Measurements from ENCODE around the gene CSF2. TPM values are rescaled to one million over a fixed set of nuclear protein-coding genes. Genes with fewer than 3 reads are reported as not detected.

Gene CSF2
- total RNA-seq (ENCODE audit: unreplicated experiment) = not detected
- long read RNA-seq = 0 reads

DNA sequence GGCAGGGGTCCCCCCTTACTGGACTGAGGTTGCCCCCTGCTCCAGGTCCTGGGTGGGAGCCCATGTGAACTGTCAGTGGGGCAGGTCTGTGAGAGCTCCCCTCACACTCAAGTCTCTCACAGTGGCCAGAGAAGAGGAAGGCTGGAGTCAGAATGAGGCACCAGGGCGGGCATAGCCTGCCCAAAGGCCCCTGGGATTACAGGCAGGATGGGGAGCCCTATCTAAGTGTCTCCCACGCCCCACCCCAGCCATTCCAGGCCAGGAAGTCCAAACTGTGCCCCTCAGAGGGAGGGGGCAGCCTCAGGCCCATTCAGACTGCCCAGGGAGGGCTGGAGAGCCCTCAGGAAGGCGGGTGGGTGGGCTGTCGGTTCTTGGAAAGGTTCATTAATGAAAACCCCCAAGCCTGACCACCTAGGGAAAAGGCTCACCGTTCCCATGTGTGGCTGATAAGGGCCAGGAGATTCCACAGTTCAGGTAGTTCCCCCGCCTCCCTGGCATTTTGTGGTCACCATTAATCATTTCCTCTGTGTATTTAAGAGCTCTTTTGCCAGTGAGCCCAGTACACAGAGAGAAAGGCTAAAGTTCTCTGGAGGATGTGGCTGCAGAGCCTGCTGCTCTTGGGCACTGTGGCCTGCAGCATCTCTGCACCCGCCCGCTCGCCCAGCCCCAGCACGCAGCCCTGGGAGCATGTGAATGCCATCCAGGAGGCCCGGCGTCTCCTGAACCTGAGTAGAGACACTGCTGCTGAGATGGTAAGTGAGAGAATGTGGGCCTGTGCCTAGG, at the start of gene CSF2:
CSF2 (plus strand) TSS at position 559 of the 783 bp plus-strand sequence; CDS start at position 594, 35 bp downstream.
- DNase-seq = no peak
- Mint-ChIP-seq H3K27ac (ENCODE audit: unreplicated experiment) (no peak within 1 kb of the TSS), H3K4me3 (ENCODE audit: unreplicated experiment) (no peak within 1 kb of the TSS), H3K27me3 (ENCODE audit: unreplicated experiment) (no peaks in the 10 kb centered on the region), H3K36me3 (ENCODE audit: unreplicated experiment) (no peaks in the 10 kb centered on the region), H3K4me1 (ENCODE audit: low read depth, unreplicated experiment) (no peaks in the 10 kb centered on the region), H3K9me3 (ENCODE audit: unreplicated experiment) (peaks cover 3% of the 10 kb centered on the region)
- TF ChIP-seq, protein P1, sequence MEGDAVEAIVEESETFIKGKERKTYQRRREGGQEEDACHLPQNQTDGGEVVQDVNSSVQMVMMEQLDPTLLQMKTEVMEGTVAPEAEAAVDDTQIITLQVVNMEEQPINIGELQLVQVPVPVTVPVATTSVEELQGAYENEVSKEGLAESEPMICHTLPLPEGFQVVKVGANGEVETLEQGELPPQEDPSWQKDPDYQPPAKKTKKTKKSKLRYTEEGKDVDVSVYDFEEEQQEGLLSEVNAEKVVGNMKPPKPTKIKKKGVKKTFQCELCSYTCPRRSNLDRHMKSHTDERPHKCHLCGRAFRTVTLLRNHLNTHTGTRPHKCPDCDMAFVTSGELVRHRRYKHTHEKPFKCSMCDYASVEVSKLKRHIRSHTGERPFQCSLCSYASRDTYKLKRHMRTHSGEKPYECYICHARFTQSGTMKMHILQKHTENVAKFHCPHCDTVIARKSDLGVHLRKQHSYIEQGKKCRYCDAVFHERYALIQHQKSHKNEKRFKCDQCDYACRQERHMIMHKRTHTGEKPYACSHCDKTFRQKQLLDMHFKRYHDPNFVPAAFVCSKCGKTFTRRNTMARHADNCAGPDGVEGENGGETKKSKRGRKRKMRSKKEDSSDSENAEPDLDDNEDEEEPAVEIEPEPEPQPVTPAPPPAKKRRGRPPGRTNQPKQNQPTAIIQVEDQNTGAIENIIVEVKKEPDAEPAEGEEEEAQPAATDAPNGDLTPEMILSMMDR (IDR thresholded peaks at IDR 0.05; ENCODE audit: partially characterized antibody, unreplicated experiment) = no peak

DNA sequence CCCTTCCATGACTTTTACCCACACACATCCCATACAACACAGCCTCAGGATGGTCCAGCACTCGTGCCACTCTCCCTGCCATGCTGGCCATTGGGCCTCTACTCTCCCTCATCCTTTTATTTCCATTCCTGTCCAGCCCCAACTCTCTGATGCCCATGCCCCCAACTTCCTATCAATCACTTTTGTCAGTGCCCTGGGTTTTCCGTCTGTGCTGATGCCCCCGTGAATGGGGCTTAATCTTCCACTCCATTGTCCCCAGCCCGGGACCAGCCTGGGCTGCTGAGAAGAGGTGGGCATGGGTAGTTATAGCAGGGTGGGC, 49.5 kb upstream of the CSF2 start:
- Mint-ChIP-seq H3K27me3 (ENCODE audit: unreplicated experiment) (peaks cover 2% of the 10 kb centered on the region), H3K27ac (ENCODE audit: unreplicated experiment) (no peak overlapping the region), H3K36me3 (ENCODE audit: unreplicated experiment) (peaks cover 5% of the 10 kb centered on the region), H3K4me3 (ENCODE audit: unreplicated experiment) (no peak overlapping the region), H3K9me3 (ENCODE audit: unreplicated experiment) (peaks cover 2% of the 10 kb centered on the region), H3K4me1 (ENCODE audit: low read depth, unreplicated experiment) (no peaks in the 10 kb centered on the region)
- DNase-seq = no peak
- TF ChIP-seq, protein P1 (IDR thresholded peaks at IDR 0.05; ENCODE audit: partially characterized antibody, unreplicated experiment) = no peak

DNA sequence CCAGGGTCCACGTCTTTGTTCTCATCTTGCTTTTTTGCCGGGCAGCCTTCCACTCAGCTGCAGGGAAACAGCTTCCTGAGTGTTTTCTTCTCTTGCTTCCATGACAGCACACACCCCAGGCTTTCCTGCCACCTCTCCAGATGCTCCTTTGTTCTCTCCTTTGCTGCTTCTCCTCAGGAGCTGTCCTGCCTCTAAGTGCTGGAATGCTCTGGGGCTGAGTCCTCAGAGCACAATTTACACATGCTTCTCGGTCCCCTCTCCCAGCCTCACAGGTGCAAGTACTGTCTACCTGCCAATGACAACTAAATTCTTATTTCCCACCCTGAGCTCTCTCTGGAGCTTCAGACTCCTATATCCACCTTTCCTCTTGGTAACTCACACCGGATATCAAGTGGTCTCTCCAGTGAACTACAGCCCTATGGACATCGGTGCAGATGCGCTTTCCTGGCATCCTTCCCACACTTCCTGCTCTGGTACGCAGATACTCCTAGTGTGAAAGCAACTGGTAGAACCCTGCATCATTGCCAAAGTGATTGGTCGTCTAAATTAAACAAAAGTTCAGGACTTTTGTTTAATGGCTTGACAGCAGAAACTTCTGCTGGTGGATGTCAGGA, 48.7 kb upstream of the CSF2 start:
- Mint-ChIP-seq H3K36me3 (ENCODE audit: unreplicated experiment) (peaks cover 5% of the 10 kb centered on the region), H3K9me3 (ENCODE audit: unreplicated experiment) (peaks cover 2% of the 10 kb centered on the region), H3K4me3 (ENCODE audit: unreplicated experiment) (no peak overlapping the region), H3K27me3 (ENCODE audit: unreplicated experiment) (peaks cover 2% of the 10 kb centered on the region), H3K4me1 (ENCODE audit: low read depth, unreplicated experiment) (no peaks in the 10 kb centered on the region), H3K27ac (ENCODE audit: unreplicated experiment) (no peak overlapping the region)
- no peak for DNase-seq
- TF ChIP-seq, protein P1 (IDR thresholded peaks at IDR 0.05; ENCODE audit: partially characterized antibody, unreplicated experiment) = no peak

DNA sequence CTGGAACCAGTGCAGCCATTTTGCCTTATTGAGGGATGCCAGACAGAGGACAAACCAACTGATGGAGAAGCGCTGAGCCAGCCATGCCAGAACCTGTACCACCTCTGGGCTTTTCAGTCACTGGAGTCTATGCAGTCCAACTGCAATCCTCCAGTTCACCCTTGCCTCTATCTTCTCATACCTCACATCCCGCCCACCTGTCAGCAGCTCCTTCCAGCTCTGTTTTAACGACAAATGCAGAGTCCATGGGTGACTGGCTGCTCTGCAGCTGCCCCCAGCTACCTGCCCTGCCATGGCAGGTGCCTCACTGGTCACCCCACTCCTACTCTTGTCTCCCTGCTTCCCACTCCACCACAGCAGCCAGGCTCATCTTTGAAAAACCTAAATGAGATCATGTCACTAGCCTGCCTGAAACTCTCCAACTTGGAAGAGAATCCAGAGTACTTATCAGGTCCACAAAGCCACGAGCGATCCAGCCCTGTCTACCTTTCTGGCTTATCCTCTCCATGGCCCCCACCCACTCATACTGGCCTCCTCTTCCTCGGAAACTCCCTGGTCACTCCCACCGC, 48.1 kb upstream of the CSF2 start:
- Mint-ChIP-seq H3K4me3 (ENCODE audit: unreplicated experiment) (no peak overlapping the region), H3K27me3 (ENCODE audit: unreplicated experiment) (peaks cover 5% of the 10 kb centered on the region), H3K4me1 (ENCODE audit: low read depth, unreplicated experiment) (no peaks in the 10 kb centered on the region), H3K36me3 (ENCODE audit: unreplicated experiment) (peaks cover 5% of the 10 kb centered on the region), H3K27ac (ENCODE audit: unreplicated experiment) (no peak overlapping the region), H3K9me3 (ENCODE audit: unreplicated experiment) (peaks cover 2% of the 10 kb centered on the region)
- DNase-seq = no peak
- TF ChIP-seq, protein P1 (IDR thresholded peaks at IDR 0.05; ENCODE audit: partially characterized antibody, unreplicated experiment) = no peak

Measured in glutamatergic neuron (in vitro differentiated cells).